Omental fat pad (tissue), 4 donors: ENCODE measurements around the gene ADAM19. TPM values are rescaled to one million over a fixed set of nuclear protein-coding genes. Genes with fewer than 3 reads are reported as not detected.

Experiments
- ATAC-seq: fragments of 150-250 bp; one replicate; pipeline ENCODE4 v1.9.1; 2016; ENCODE audit warnings: mild to moderate bottlenecking, moderate library complexity; ENCODE audit not compliant: low FRiP score
- DNase-seq: peaks from one replicate; pipeline ENCODE4 v3.0.0-alpha.2; 2019; ENCODE audit warnings: low spot score
- CTCF ChIP-seq, 3 donors: fragments of 450-650 bp; IDR thresholded peaks; one replicate each; pipeline ENCODE4 v1.5.1; 2016 to 2017; ENCODE audit warnings: antibody characterized with exemption in 3 of 3, mild to moderate bottlenecking in 3 of 3, moderate library complexity in 2 of 3
- total RNA-seq, 4 donors: library from RNA; depleted of rRNA; stranded (reverse); fragments of >200 nt; gene quantifications; one replicate each; pipeline ENCODE4 v1.1.0, GENCODE V29; 2016

The ADAM19 gene
- total RNA-seq, 4 donors from 2014 or later: 2.1 to 18.0 (median 9.1) TPM

GRCh38 chr5:157562111-157562581, 13.4 kb downstream of the ADAM19 start:
- no peak for DNase-seq

DNA sequence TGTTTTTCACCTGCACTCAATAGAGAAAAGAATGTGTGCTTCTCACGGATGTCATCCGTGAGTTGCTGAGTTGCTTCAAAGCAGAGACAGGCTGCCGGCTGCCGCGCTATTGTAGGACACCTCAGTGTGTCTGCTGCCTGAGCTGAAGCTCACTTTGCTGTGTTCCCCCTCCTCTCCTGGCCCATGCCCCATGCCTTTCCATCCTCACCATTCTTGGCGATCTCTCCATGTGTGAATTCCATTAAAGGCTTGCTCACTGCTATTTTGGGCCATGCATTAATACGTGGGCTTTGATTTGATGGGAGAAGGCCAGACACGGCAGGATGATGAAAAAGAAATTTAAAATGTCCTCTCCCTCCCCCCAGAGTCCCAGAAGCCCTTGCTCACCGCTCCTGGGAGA, 14.5 kb downstream of the ADAM19 start:
- DNase-seq: no peak
- no peak for ATAC-seq
- TF ChIP-seq CTCF (IDR thresholded peaks at IDR 0.05): no peak

More at GRCh38 chr5:157562111-157562581, 13.4 kb downstream of the ADAM19 start:
- TF ChIP-seq CTCF (IDR thresholded peaks at IDR 0.05): no peak
- ATAC-seq: no peak

- ATAC-seq: no peak
- DNase-seq: no peak
- TF ChIP-seq CTCF (IDR thresholded peaks at IDR 0.05): no peak
Observed at GRCh38 chr5:157559301-157559700, 16.3 kb downstream of the ADAM19 start.

- no peak for ATAC-seq
- DNase-seq: no peak
- TF ChIP-seq CTCF (IDR thresholded peaks at IDR 0.05): no peak
Observed at GRCh38 chr5:157558681-157559080, 16.9 kb downstream of the ADAM19 start.

GRCh38 chr5:157558041-157558595, 17.5 kb downstream of the ADAM19 start:
- TF ChIP-seq CTCF (IDR thresholded peaks at IDR 0.05): no peak
- no peak for DNase-seq
- ATAC-seq: no peak

DNA sequence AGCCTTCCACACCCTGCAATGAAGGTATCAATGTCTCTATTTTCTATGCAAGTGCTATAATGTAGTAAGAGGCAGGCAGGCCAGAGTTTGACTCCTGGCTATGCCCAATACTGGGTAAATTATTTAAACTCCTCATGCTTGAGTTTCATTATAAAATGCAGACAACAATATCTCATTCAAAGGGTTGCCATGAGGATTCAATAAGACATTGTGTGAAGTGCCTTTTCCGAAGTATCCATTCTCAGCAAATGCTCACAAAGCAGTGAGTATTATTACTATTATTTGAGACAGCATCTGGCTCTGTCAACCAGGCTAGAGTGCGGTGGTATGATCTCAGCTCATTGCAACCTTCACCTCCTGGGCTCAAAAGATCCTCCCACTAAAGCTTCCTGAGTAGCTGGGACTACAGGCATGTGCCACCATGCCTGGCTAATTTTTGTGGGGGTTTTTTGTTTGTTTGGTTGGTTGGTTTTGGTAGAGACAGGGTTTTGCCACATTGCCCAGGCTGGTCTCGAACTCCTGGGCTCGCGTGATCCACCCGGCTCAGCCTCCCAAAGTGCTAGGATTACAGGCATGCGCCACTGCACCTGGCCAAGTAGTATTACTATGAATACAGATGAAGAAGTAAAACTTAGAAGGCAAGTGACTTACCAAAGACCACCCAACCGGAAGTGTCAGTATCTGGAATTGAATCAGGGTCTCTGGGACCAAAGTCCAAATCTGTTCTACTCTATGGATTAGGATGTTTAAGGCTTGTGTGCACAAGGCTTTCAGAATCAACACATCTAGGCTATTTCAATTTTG, 18.8 kb downstream of the ADAM19 start:
- TF ChIP-seq CTCF (IDR thresholded peaks at IDR 0.05): no peak
- ATAC-seq: no peak

More for the DNA sequence above, 18.8 kb downstream of the ADAM19 start:
- DNase-seq: no peak
